Psoas muscle (tissue), 8 donors: ENCODE results near the gene UAP1. TPM values are rescaled to one million over a fixed set of nuclear protein-coding genes. Genes with fewer than 3 reads are reported as not detected.

Experiments used
- ATAC-seq, 4 donors: fragments of 200-7000 bp; cut with Tn5 transposase; one replicate each; pipeline ENCODE4 v1.9.1; 2020; ENCODE audit warnings: moderate library complexity in 3 of 4, mild to moderate bottlenecking in 2 of 4
- DNase-seq, 2 donors: peaks; one replicate each; pipeline ENCODE4 v3.0.0-alpha.2; 2020
- H3K27ac ChIP-seq: fragments of 200-600 bp; one replicate; pipeline ENCODE4 v1.8.0; 2022
- H3K27me3 ChIP-seq, 3 donors: fragments of 200-600 bp in 1 of 3; one replicate each; pipeline versions ENCODE4 v1.6.1 to v1.8.0; 2013 to 2022; ENCODE audit warnings: low read length in 2 of 3, mild to moderate bottlenecking in 2 of 3, moderate library complexity in 1 of 3; ENCODE audit not compliant: insufficient read depth in 3 of 3
- H3K36me3 ChIP-seq, 2 donors: fragments of 200-600 bp in 1 of 2; one replicate each; pipeline versions ENCODE4 v1.6.1 to v1.8.0; 2013 to 2022; ENCODE audit warnings: low read depth in 1 of 2, mild to moderate bottlenecking in 1 of 2, moderate library complexity in 1 of 2; ENCODE audit not compliant: insufficient read depth in 1 of 2
- H3K4me1 ChIP-seq: fragments of 200-600 bp; one replicate; pipeline ENCODE4 v1.8.0; 2022
- H3K4me3 ChIP-seq: fragments of 200-600 bp; one replicate; pipeline ENCODE4 v1.8.0; 2022; ENCODE audit warnings: mild to moderate bottlenecking
- H3K9me3 ChIP-seq: fragments of 200-600 bp; one replicate; pipeline ENCODE4 v1.8.0; 2022
- WGBS, 3 donors: extraction: QIAGEN DNeasy Blood & Tissue Kit; methylation state at CpG; one replicate each; pipeline versions ENCODE4 v1.1.6 to v1.1.7; 2013; 5-methylcytosine and 5-hydroxymethylcytosine counted together
- intact Hi-C, 2 donors: fragments of 100-400 bp; cut with DNase I; formaldehyde crosslinking; loops; one replicate each; pipeline versions ENCODE4 v1.11.0 to v1.14.2; 2022
- polyA plus RNA-seq, 3 donors: library from polyadenylated mRNA; stranded (reverse); fragments of 200-250 nt; gene quantifications; one replicate each; pipeline ENCODE4 v1.2.3, GENCODE V29; 2013
- total RNA-seq, 4 donors: library from RNA; stranded (reverse); fragmentation: NEBNext Ultra II Directional in 2 of 4; extraction: Animal tissue kit (Norgen Biotek cat#: 25700) in 2 of 4; gene quantifications; one replicate each; pipeline versions ENCODE4 v1.2.1 to v1.2.4, GENCODE V29; 2021 to 2023
- TF ChIP-seq, protein P1 (sequence below): fragments of 200-600 bp; IDR thresholded peaks from one replicate; pipeline ENCODE4 v1.8.0; 2022; ENCODE audit warnings: antibody characterized with exemption
- donor health status: healthy with polysubstance abuse.
- donor health status: DM: no; HTN: no; CAD: no; lungs with moderate emphysema.
- donor health status: Bipolar disorder and iron deficiency.
- donor health status: healthy.
- donor health status: DM: yes; HTN: yes; CAD: no.
- donor health status: DM: no; HTN: no; CAD: no.
- donor health status: DM: no; HTN: no; CAD: no.
- donor health status: DM: yes; HTN: yes; CAD: no.

Gene UAP1
- total and polyA plus RNA-seq, 7 donors, result 24.1 to 147 (median 40.1) TPM

GRCh38 chr1:162633081-162633762 lies 71.7 kb downstream of the UAP1 start:
- Histone ChIP-seq H3K9me3 (no peaks in the 10 kb centered on the region), H3K4me1 (no peaks in the 10 kb centered on the region), H3K27me3 (no peaks in the 10 kb centered on the region), H3K27ac (peak overlapping the region; percentile 46), H3K4me3 (peak overlapping the region; percentile 55), H3K36me3 (no peaks in the 10 kb centered on the region)
- DNase-seq (no peak), ATAC-seq (peak in 3 of 4 donors; percentile 37 to 58 (median 55))
- TF ChIP-seq, protein P1, sequence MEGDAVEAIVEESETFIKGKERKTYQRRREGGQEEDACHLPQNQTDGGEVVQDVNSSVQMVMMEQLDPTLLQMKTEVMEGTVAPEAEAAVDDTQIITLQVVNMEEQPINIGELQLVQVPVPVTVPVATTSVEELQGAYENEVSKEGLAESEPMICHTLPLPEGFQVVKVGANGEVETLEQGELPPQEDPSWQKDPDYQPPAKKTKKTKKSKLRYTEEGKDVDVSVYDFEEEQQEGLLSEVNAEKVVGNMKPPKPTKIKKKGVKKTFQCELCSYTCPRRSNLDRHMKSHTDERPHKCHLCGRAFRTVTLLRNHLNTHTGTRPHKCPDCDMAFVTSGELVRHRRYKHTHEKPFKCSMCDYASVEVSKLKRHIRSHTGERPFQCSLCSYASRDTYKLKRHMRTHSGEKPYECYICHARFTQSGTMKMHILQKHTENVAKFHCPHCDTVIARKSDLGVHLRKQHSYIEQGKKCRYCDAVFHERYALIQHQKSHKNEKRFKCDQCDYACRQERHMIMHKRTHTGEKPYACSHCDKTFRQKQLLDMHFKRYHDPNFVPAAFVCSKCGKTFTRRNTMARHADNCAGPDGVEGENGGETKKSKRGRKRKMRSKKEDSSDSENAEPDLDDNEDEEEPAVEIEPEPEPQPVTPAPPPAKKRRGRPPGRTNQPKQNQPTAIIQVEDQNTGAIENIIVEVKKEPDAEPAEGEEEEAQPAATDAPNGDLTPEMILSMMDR, result no peak
- WGBS, 3 donors, result 33 to 40% (median 34%) methylated on average over 8 of the region's 8 CpGs
- intact Hi-C loops, result no loop called here

DNA sequence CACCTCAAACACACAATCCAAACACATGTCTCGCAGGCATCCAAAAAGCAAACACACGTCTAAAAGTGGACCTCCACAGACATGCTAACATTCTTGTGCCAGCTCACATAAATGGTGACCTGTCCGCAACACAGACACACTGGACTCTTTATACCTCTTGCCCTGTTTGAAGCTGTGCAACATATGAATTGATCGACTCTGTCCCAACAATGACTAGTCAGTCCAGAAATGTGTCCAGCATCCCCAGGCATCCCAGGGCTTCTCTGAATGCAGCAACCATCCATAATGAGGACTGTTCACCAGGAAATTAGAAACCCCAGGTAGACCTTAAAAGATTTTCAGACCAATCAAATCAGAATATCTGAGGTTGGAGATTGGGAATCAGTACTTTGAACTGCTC lies 73.9 kb downstream of the UAP1 start:
- 68 to 69% (median 69%) methylated on average over 4 of the region's 4 CpGs for WGBS, 3 donors
- H3K36me3 ChIP-seq, result no peaks in the 10 kb centered on the region
- no peaks in the 10 kb centered on the region for H3K27me3 ChIP-seq
- intact Hi-C loops, result no loop called here
- no peak for ATAC-seq
- no peaks in the 10 kb centered on the region for H3K9me3 ChIP-seq
- no peak overlapping the region for H3K27ac ChIP-seq
- H3K4me1 ChIP-seq, result no peaks in the 10 kb centered on the region
- DNase-seq, result no peak
- TF ChIP-seq, protein P1, result no peak
- peak overlapping the region; percentile 55 for H3K4me3 ChIP-seq

- H3K36me3 ChIP-seq, result no peaks in the 10 kb centered on the region
- TF ChIP-seq, protein P1, result no peak
- ATAC-seq, result no peak
- no peak overlapping the region for H3K27ac ChIP-seq
- no peaks in the 10 kb centered on the region for H3K27me3 ChIP-seq
- 94 to 97% (median 94%) methylated on average over 6 to 7 of the region's 7 CpGs for WGBS, 3 donors
- H3K9me3 ChIP-seq, result no peaks in the 10 kb centered on the region
- DNase-seq, result no peak
- no peak overlapping the region for H3K4me3 ChIP-seq
- H3K4me1 ChIP-seq, result no peaks in the 10 kb centered on the region
- intact Hi-C loops, result no loop called here
Observed at GRCh38 chr1:162639718-162640117, 78.2 kb downstream of the UAP1 start.

GRCh38 chr1:162641114-162641513 lies 79.6 kb downstream of the UAP1 start:
- TF ChIP-seq, protein P1, result no peak
- ATAC-seq (no peak), DNase-seq (no peak)
- WGBS, 3 donors, result 90 to 95% (median 95%) methylated on average over 2 of the region's 2 CpGs
- no peaks in the 10 kb centered on the region for H3K4me1 ChIP-seq
- intact Hi-C loops, result no loop called here
- no peaks in the 10 kb centered on the region for H3K27me3 ChIP-seq
- no peak overlapping the region for H3K4me3 ChIP-seq
- no peaks in the 10 kb centered on the region for H3K36me3 ChIP-seq
- H3K9me3 ChIP-seq, result no peaks in the 10 kb centered on the region
- no peak overlapping the region for H3K27ac ChIP-seq

DNA sequence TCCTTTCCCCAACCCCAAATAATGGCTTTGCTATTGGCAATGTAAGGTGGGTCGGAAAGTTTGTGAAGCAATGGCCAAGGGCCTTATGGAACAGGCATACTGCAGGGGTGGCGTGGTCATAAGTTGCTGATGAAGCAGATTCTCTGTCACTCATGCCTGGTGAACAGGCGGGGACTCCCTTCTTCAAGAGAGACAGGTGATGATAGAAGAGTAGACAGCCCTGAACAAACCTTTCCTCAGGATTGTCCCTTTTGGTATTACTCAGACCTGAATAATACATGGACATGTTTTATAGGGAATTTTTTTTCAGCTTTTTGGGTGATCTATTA lies 83.4 kb downstream of the UAP1 start:
- TF ChIP-seq, protein P1, result no peak
- no peaks in the 10 kb centered on the region for H3K27me3 ChIP-seq
- H3K4me3 ChIP-seq, result no peak overlapping the region
- H3K9me3 ChIP-seq, result no peaks in the 10 kb centered on the region
- no peak for ATAC-seq
- no peaks in the 10 kb centered on the region for H3K4me1 ChIP-seq
- no peaks in the 10 kb centered on the region for H3K36me3 ChIP-seq
- no peak overlapping the region for H3K27ac ChIP-seq
- intact Hi-C loops, result no loop called here
- no peak for DNase-seq
- WGBS, 3 donors, result 94 to 99% (median 96%) methylated on average over 3 of the region's 3 CpGs
